A549 (cell line): ENCODE measurements around the gene GRAMD1A. TPM values are rescaled to one million over a fixed set of nuclear protein-coding genes. Genes with fewer than 3 reads are reported as not detected.
"Not testable (repeated sequence)": the region's sequence is repeated elsewhere in the genome, so short reads cannot be mapped to it uniquely, and the experiment has no call there.

Source experiments
- ATAC-seq, 2 experiments: fragments of 200-7000 bp in 1 of 2; fragments of >200 bp in 1 of 2; cut with Nextera tagmentation in 1 of 2; cut with Tn5 transposase in 1 of 2; 3 replicates each; pipeline versions ENCODE4 v1.8.0 to v1.9.1; 2018 to 2020; ENCODE audit warnings: mild to moderate bottlenecking in 1 of 2, moderate library complexity in 1 of 2
- CTCF ChIA-PET: fragments of 300-600 bp; sonication (Branson Sonifier 250); formaldehyde crosslinking; extraction: SDS; loops from one replicate; lab custom pipeline; 2021; ENCODE audit warnings: antibody characterized with exemption, inconsistent platforms; lab: Yijun Ruan, JAX
- POLR2A ChIA-PET: fragments of 350-600 bp; formaldehyde crosslinking; extraction: SDS; loops from one replicate; lab custom pipeline; 2021; ENCODE audit warnings: antibody characterized with exemption, inconsistent platforms; lab: Yijun Ruan, JAX
- DNase-seq, 2 experiments: peaks; one replicate each; pipeline versions ENCODE4 v3.0.0 to v3.0.0-alpha.2; 2011 to 2016; ENCODE audit warnings: low read depth in 1 of 2, low spot score in 1 of 2
- FAIRE-seq: peaks from 2 replicates; lab custom pipeline; 2011; peaks lifted over from hg19 to GRCh38; lab: Jason Lieb, UNC
- H3K27ac ChIP-seq, 2 experiments: fragments of >200 bp; sonication (Bioruptor Twin); formaldehyde crosslinking; 3 replicates each; pipeline ENCODE4 v1.5.1; 2016 to 2017
- H3K4me1 ChIP-seq: fragments of >200 bp; sonication (Bioruptor Twin); formaldehyde crosslinking; 3 replicates; pipeline ENCODE4 v1.6.1; 2016
- H3K4me2 ChIP-seq: fragments of >200 bp; sonication (Bioruptor Twin); formaldehyde crosslinking; 3 replicates; pipeline ENCODE4 v1.6.1; 2016
- H3K4me3 ChIP-seq: fragments of >200 bp; sonication (Bioruptor Twin); formaldehyde crosslinking; 3 replicates; pipeline ENCODE4 v1.5.1; 2016
- H3K9me3 ChIP-seq: fragments of >200 bp; sonication (Bioruptor Twin); formaldehyde crosslinking; 3 replicates; pipeline ENCODE4 v1.6.1; 2016
- BHLHE40 ChIP-seq: IDR thresholded peaks from 2 replicates; pipeline ENCODE4 v1.6.1; 2012; ENCODE audit warnings: low read depth, low read length, inconsistent platforms
- CBX2 ChIP-seq: fragments of 200-600 bp; sonication (generic); IDR thresholded peaks from 2 replicates; pipeline ENCODE4 v1.6.1; 2016; ENCODE audit warnings: low read depth, mild to moderate bottlenecking, borderline replicate concordance
- CHD2 ChIP-seq: fragments of 150-350 bp; IDR thresholded peaks from 2 replicates; pipeline ENCODE4 v1.6.1; 2014; ENCODE audit warnings: low read length; ENCODE audit not compliant: partially characterized antibody
- EHMT2 ChIP-seq: fragments of 200-600 bp; sonication (generic); IDR thresholded peaks from 2 replicates; pipeline ENCODE4 v1.6.1; 2016; ENCODE audit warnings: antibody characterized with exemption, low read depth, mild to moderate bottlenecking, moderate library complexity
- FOSB ChIP-seq: fragments of 250-450 bp; sonication (Bioruptor Pico); IDR thresholded peaks from 2 replicates; pipeline ENCODE4 v1.5.0; 2020; ENCODE audit warnings: mild to moderate bottlenecking, moderate library complexity
- HOXA7 ChIP-seq: fragments of 250-450 bp; sonication (Bioruptor Pico); IDR thresholded peaks from 2 replicates; pipeline ENCODE4 v1.5.0; 2020; ENCODE audit warnings: mild to moderate bottlenecking, moderate library complexity
- JUN ChIP-seq, 2 experiments: fragments of >200 bp; sonication (Bioruptor Twin); formaldehyde crosslinking; IDR thresholded peaks; 2 replicates in 1 of 2; 3 replicates in 1 of 2; pipeline ENCODE4 v1.6.1; 2016 to 2017
- KDM1A ChIP-seq: fragments of 200-600 bp; sonication (generic); IDR thresholded peaks from 2 replicates; pipeline ENCODE4 v1.6.1; 2016; ENCODE audit warnings: low read depth, mild to moderate bottlenecking
- MAZ ChIP-seq: fragments of 150-350 bp; IDR thresholded peaks from 2 replicates; pipeline ENCODE4 v1.6.1; 2014; ENCODE audit warnings: antibody characterized with exemption, low read depth, low read length, borderline replicate concordance
- MYC ChIP-seq: IDR thresholded peaks from 2 replicates; pipeline ENCODE4 v1.6.1; 2012; ENCODE audit warnings: mild to moderate bottlenecking, inconsistent platforms, low read length, improper control_type of control experiment, borderline replicate concordance
- NPAS2 ChIP-seq: fragments of 250-450 bp; sonication (Bioruptor Pico); IDR thresholded peaks from 2 replicates; pipeline ENCODE4 v1.8.0; 2022; ENCODE audit warnings: mild to moderate bottlenecking, moderate library complexity, borderline replicate concordance
- NR3C1 ChIP-seq: fragments of >200 bp; sonication (Bioruptor Twin); formaldehyde crosslinking; IDR thresholded peaks from 3 replicates; pipeline ENCODE4 v1.6.1; 2017
- PBX3 ChIP-seq: IDR thresholded peaks from 2 replicates; pipeline ENCODE4 v1.6.1; 2012
- PHF8 ChIP-seq: fragments of 200-600 bp; sonication (generic); IDR thresholded peaks from 2 replicates; pipeline ENCODE4 v1.6.1; 2016; ENCODE audit warnings: low read depth, mild to moderate bottlenecking, antibody characterized with exemption, moderate library complexity, borderline replicate concordance
- POLR2A ChIP-seq: IDR thresholded peaks from 2 replicates; pipeline ENCODE4 v1.6.1; 2012; ENCODE audit warnings: mild to moderate bottlenecking, low read length
- RAD21 ChIP-seq, 2 experiments: fragments of >200 bp in 1 of 2; sonication (Bioruptor Twin) in 1 of 2; formaldehyde crosslinking in 1 of 2; IDR thresholded peaks in 1 of 2; conservative IDR thresholded peaks in 1 of 2; 2 replicates in 1 of 2; 3 replicates in 1 of 2; pipeline ENCODE4 v1.6.1; 2012 to 2018; ENCODE audit warnings: inconsistent platforms in 1 of 2
- REST ChIP-seq: fragments of 200-600 bp; sonication (generic); IDR thresholded peaks from 2 replicates; pipeline ENCODE4 v1.6.1; 2016; ENCODE audit warnings: antibody characterized with exemption, mild to moderate bottlenecking, moderate library complexity
- WGBS: methylation state at CpG from one replicate; pipeline ENCODE4 v1.1.6; 2017; ENCODE audit errors: missing lambda C conversion rate; 5-methylcytosine and 5-hydroxymethylcytosine counted together
- polyA plus RNA-seq, 4 experiments: library from polyadenylated mRNA; depleted of rRNA in 3 of 4; stranded (reverse); fragments of >200 nt; fragmentation: RNase III in 1 of 4; extraction: RNeasy Plus Mini Kit Qiagen cat#74134 plus additional on column Dnase treatment in 1 of 4; gene quantifications; 2 replicates in 3 of 4; 3 replicates in 1 of 4; pipeline ENCODE4 v1.2.3, GENCODE V29; 2011 to 2017
- TF ChIP-seq, protein P1 (sequence below): fragments of 250-450 bp; sonication (Bioruptor Pico); IDR thresholded peaks from 2 replicates; pipeline ENCODE4 v1.5.0; 2020; ENCODE audit warnings: low read depth, mild to moderate bottlenecking, moderate library complexity

Gene GRAMD1A
- polyA plus RNA-seq, 2 of the 4 experiments (the other 2 are of a cell fraction): 128 to 184 TPM

GRCh38 chr19:35027851-35028599, 27.9 kb downstream of the GRAMD1A start (continued):
- no peak for TF ChIP-seq PBX3
- TF ChIP-seq EHMT2: no peak
- TF ChIP-seq CBX2: no peak
- TF ChIP-seq PHF8: no peak
- no peak for TF ChIP-seq NPAS2 (CRISPR knock-in tag)
- TF ChIP-seq MYC: no peak
- no peak for TF ChIP-seq POLR2A
- no peak for TF ChIP-seq FOSB
- no peak for TF ChIP-seq BHLHE40
- no peak for TF ChIP-seq RAD21 (conservative IDR thresholded peaks at IDR 0.05 in 1 of 2, IDR thresholded peaks at IDR 0.05 in 1 of 2)
- TF ChIP-seq KDM1A: 0 out of 2 replicates have a peak, but pooled peaks have one; percentile 50
- TF ChIP-seq NR3C1: no peak
- peak in 1 of 2 experiments; percentile 36; a peak in 3 of 5 replicates for TF ChIP-seq JUN (IDR thresholded peaks at IDR 0.05)
- no peak for TF ChIP-seq REST
- TF ChIP-seq, protein P1, sequence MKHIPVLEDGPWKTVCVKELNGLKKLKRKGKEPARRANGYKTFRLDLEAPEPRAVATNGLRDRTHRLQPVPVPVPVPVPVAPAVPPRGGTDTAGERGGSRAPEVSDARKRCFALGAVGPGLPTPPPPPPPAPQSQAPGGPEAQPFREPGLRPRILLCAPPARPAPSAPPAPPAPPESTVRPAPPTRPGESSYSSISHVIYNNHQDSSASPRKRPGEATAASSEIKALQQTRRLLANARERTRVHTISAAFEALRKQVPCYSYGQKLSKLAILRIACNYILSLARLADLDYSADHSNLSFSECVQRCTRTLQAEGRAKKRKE: no peak
- no peak for TF ChIP-seq MAZ
- TF ChIP-seq HOXA7 (CRISPR knock-in tag): 0 out of 2 replicates have a peak, but pooled peaks have one; percentile 15

GRCh38 chr19:35028600-35028885, 28.4 kb downstream of the GRAMD1A start:
- peak; percentile 63 for FAIRE-seq
- DNase-seq, H3K4me2 ChIP-seq, ATAC-seq, H3K27ac ChIP-seq, H3K4me3 ChIP-seq, H3K9me3 ChIP-seq: not testable (repeated sequence)
- ChIA-PET POLR2A (interaction anchor here (1.2 to 5.3 kb wide), 3 partner anchors 21 to 29 kb away, joined by 4 to 45 read pairs (median 9); partner anchors contain the start of gene GRAMD1A), CTCF (interaction anchor here (1.2 to 48.0 kb wide), 5 partner anchors 19 to 107 kb away, joined by 3 to 1860 read pairs (median 11); partner anchors contain the start of genes GRAMD1A, LGI4 and ZNF792)
- peak in 1 of 2 experiments; percentile 4; a peak in 1 of 5 replicates for TF ChIP-seq JUN (IDR thresholded peaks at IDR 0.05)
- peaks cover 12% of the 10 kb centered on the region for H3K4me1 ChIP-seq
- 93% methylated on average over 3 of the region's 3 CpGs for WGBS

- H3K4me1 ChIP-seq: peaks cover 12% of the 10 kb centered on the region
- peak overlapping the region; percentile 77 to 91 for H3K27ac ChIP-seq
- H3K4me3 ChIP-seq: peak overlapping the region; percentile 73
- DNase-seq, ATAC-seq, H3K9me3 ChIP-seq: not testable (repeated sequence)
- peak overlapping the region; percentile 96 for H3K4me2 ChIP-seq
- peak; percentile 78 for FAIRE-seq
- 67% methylated on average over 11 of the region's 11 CpGs for WGBS
- CTCF ChIA-PET: interaction anchor here (0.8 to 48.0 kb wide), 4 partner anchors 8 to 40 kb away, joined by 3 to 1860 read pairs (median 95); partner anchors contain the start of genes GRAMD1A and ZNF792
- POLR2A ChIA-PET: interaction anchor here (1.5 to 5.3 kb wide), 3 partner anchors 12 to 28 kb away, joined by 4 to 45 read pairs (median 8); no protein-coding TSS in a partner anchor
- TF ChIP-seq CHD2: peak; percentile 9
Observed at GRCh38 chr19:35029275-35029736, 29.2 kb downstream of the GRAMD1A start.
